Activated naive CD4-positive, alpha-beta T cell treated with anti-CD3 and anti-CD28 coated beads, Interleukin-2, amount 50 U/mL, for 24 hours (primary cell): ENCODE results near the gene PDZD11.
"Not testable (repeated sequence)": the region's sequence is repeated elsewhere in the genome, so short reads cannot be mapped to it uniquely, and the experiment has no call there.

Source experiments
- H3K27ac Mint-ChIP-seq: one replicate; pipeline ENCODE4 v1.8.0; 2021; ENCODE audit warnings: mild to moderate bottlenecking, mixed read lengths
- H3K27me3 Mint-ChIP-seq: one replicate; pipeline ENCODE4 v1.8.0; 2021; ENCODE audit warnings: mixed read lengths
- H3K36me3 Mint-ChIP-seq: one replicate; pipeline ENCODE4 v1.8.0; 2021; ENCODE audit warnings: mixed read lengths
- H3K4me1 Mint-ChIP-seq: one replicate; pipeline ENCODE4 v1.8.0; 2021; ENCODE audit warnings: mixed read lengths
- H3K4me3 Mint-ChIP-seq: one replicate; pipeline ENCODE4 v1.8.0; 2021; ENCODE audit warnings: mild to moderate bottlenecking, mixed read lengths
- H3K9me3 Mint-ChIP-seq: one replicate; pipeline ENCODE4 v1.8.0; 2021; ENCODE audit warnings: mixed read lengths

The PDZD11 gene, protein sequence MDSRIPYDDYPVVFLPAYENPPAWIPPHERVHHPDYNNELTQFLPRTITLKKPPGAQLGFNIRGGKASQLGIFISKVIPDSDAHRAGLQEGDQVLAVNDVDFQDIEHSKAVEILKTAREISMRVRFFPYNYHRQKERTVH

DNA sequence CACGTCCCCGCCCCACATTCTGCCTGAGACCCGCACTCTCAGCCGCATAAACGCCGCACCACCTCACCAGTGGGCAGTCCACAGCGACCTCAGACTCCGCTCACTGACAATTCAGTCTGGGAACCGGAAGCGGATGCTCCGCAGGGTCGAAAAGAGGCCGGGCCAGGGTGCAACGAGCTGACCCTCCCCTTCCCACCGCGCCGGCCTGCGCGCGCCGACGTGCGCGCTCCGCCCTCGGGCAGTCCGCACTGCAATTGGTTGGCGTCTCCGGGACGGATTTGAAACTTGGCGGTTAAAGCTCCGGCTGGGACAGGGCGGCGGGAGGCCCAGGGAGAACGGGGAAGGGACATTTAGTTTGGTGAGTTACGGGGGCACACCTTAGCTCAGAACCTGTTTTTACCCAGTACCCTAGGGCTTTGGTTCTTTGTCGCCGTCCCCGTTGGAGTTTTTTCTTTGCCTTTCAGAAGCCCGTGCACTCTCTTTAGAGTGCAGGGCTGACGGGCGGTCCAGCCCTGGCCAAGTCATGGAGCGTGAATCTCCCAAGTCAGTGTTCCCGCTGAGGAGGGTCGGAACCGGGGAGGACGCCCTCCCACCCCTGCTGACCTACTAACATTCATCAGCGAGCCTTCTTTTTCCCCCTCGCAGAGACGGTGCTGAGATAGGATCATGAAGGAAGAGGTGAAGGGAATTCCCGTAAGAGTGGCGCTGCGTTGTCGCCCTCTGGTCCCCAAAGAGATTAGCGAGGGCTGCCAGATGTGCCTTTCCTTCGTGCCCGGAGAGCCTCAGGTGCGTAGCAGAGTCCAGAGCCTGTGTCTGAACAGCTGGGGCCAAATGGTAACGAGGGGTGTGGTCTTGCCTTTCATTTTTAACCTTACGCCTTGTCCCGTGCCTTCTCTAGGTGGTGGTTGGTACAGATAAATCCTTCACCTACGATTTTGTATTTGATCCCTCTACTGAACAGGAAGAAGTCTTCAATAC, at the start of gene PDZD11, which contains the start of gene KIF4A:
Gene PDZD11, minus strand, starts transcription at position 135 of the 978 bp plus-strand sequence. CDS start 586 bp downstream, outside the sequence.
Gene KIF4A, plus strand, starts transcription at position 312 of the 978 bp plus-strand sequence. Its CDS starts 355 bp downstream, at position 667.
- H3K4me1 Mint-ChIP-seq = peaks cover 11% of the 10 kb centered on the region
- H3K36me3 Mint-ChIP-seq = no peaks in the 10 kb centered on the region

DNA sequence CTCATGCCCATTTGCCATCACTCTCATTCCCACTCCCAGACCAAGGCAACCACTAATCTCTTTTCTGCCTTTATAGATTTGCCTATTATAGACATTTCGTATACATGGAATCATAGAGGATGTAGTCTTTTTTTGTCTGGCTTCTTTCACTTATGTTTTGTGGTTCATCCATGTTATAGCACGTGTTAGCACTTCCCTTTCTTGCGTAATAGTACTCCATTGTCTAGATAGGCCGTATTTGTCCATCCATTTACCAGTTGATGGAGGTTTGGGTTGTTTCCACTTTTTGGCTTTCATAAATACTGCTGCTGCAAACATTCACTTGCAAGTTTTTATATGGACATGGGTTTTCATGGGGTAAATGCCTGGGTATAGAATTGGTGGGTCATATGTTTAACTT, 48.6 kb upstream of the PDZD11 start:
- H3K9me3 Mint-ChIP-seq = no peaks in the 10 kb centered on the region
- H3K4me3 Mint-ChIP-seq = no peak overlapping the region
- peaks cover 3% of the 10 kb centered on the region for H3K4me1 Mint-ChIP-seq
- H3K36me3 Mint-ChIP-seq = no peaks in the 10 kb centered on the region
- no peaks in the 10 kb centered on the region for H3K27me3 Mint-ChIP-seq
- H3K27ac Mint-ChIP-seq = no peak overlapping the region

More for the DNA sequence above, at the start of gene PDZD11, which contains the start of gene KIF4A:
- Mint-ChIP-seq H3K9me3 (no peaks in the 10 kb centered on the region), H3K4me3 (peak within 1 kb of the TSS; percentile 87), H3K27ac (peak within 1 kb of the TSS; percentile 35), H3K27me3 (no peaks in the 10 kb centered on the region)

DNA sequence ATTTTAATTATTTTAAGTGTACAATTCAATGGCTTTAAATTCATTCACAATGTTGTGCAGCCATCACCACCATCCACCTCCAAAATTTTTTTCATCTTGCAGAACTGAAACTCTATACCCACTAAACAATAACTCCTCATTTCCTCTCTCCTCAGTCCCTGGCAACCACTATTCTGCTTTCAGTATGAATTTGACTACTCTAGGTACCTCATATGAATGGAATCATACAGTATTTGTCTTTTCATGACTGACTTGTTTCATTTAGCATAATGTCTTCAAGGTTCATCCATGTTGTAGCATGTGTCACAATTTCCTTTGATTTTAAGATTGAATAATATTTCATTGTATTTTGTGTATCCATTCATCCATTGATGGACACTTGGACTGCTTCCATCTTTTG, 47.0 kb upstream of the PDZD11 start:
- H3K36me3 Mint-ChIP-seq = no peaks in the 10 kb centered on the region
- H3K27me3 Mint-ChIP-seq = no peaks in the 10 kb centered on the region
- no peak overlapping the region for H3K4me3 Mint-ChIP-seq
- no peaks in the 10 kb centered on the region for H3K9me3 Mint-ChIP-seq
- H3K27ac Mint-ChIP-seq = no peak overlapping the region
- H3K4me1 Mint-ChIP-seq = peaks cover 3% of the 10 kb centered on the region

DNA sequence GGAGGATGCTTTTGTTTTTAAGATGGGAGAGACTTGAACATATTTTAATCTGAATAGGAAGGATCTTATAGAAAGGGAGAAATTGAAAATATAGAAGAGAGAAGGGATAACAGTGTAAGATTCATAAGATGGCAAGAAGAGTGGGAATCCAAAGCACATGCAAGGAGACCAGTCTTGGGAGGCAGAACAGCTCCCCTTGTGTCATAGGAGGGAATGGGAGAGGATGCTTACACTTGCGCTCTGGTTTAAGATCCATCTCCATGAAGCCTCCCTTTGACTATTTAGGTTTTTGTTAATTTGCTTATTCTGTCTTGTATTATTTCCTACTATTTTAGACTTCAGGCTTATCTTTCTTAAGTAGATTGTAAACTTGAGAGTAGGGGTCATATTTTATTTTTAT, 42.9 kb upstream of the PDZD11 start:
- H3K27ac Mint-ChIP-seq = no peak overlapping the region
- H3K27me3 Mint-ChIP-seq = no peaks in the 10 kb centered on the region
- no peaks in the 10 kb centered on the region for H3K36me3 Mint-ChIP-seq
- H3K4me1 Mint-ChIP-seq = peaks cover 3% of the 10 kb centered on the region
- no peaks in the 10 kb centered on the region for H3K9me3 Mint-ChIP-seq
- H3K4me3 Mint-ChIP-seq = no peak overlapping the region

DNA sequence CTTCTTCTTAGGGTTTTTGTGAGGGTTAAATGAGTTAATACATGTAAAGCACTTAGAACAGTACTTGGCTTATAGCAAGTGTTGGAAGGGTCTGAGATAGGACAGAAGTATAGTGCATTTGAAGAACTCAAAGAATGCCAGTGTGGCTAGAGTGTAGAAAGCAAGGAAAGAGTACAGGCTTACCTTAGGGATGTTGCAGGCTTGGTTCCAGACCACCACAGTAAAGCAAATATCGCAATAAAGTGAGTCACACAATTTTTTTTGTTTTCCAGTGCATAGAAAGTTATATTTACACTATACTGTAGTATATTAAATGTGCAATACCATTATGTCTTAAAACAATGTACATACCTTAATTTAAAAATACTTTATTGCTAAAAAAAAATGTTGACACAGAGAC, 41.4 kb upstream of the PDZD11 start:
- no peaks in the 10 kb centered on the region for H3K4me1 Mint-ChIP-seq
- H3K4me3 Mint-ChIP-seq = no peak overlapping the region
- no peaks in the 10 kb centered on the region for H3K36me3 Mint-ChIP-seq

DNA sequence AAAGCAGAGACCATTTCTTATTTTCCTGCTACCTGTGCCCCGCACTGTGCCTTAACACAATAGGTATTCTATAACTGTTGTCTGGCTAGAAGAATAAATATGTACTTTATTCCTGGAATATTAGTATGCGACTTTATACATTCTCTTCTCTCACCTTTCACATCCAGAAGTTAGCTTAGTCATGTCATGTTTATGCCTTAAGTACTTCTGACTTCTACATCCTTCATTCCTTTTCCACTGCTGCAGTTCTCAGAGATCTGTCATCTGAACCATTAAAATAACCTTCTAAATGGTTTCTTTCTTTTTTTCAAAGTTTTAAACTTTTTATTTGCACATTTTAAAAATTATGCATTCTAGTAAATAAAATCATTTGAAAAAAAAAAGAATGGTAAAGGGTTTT, 34.6 kb upstream of the PDZD11 start:
- no peaks in the 10 kb centered on the region for H3K4me1 Mint-ChIP-seq
- no peaks in the 10 kb centered on the region for H3K36me3 Mint-ChIP-seq
- no peaks in the 10 kb centered on the region for H3K9me3 Mint-ChIP-seq
- H3K27ac Mint-ChIP-seq = peak overlapping the region; percentile 59
- H3K27me3 Mint-ChIP-seq = no peaks in the 10 kb centered on the region
- H3K4me3 Mint-ChIP-seq = no peak overlapping the region

More for the DNA sequence above, 41.4 kb upstream of the PDZD11 start:
- no peaks in the 10 kb centered on the region for H3K27me3 Mint-ChIP-seq
- no peaks in the 10 kb centered on the region for H3K9me3 Mint-ChIP-seq
- H3K27ac Mint-ChIP-seq = no peak overlapping the region

DNA sequence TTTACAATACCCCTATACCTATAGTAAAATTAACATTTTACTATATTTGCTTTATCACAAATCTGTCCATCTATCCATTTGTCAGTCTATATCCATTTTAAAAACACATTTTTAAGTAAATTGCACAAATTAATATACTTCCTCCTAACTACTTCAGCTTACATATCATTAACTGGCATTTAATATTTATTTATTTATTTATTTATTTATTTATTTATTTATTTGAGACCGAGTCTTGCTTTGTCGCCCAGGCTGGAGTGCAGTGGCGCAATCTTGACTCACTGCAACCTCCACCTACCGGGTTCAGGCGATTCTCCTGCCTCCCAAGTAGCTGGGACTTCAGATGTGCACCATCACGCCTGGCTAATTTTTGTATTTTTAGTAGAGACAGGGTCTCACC, 33.9 kb upstream of the PDZD11 start:
- not testable (repeated sequence) for H3K36me3 Mint-ChIP-seq, H3K4me3 Mint-ChIP-seq, H3K27me3 Mint-ChIP-seq, H3K27ac Mint-ChIP-seq, H3K4me1 Mint-ChIP-seq, H3K9me3 Mint-ChIP-seq

DNA sequence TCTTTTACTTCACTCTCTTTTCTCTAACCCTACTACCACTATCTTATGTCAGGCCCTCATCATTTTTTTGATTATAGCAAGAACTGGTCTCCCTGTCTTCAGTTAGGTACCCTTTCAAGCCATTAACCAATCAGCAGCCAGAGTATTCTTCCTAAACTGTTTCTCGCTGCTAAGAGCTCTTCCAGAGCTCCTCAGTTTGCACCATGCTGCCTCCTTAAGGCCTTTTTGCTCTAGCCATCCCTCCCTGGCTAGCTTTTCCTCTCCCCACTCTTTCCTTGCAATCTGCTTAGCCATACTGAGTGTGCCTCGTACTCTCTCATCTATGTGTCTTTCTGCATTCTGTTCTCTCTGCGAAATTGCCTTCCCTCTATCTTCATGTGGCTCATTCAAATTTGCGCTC, 33.1 kb upstream of the PDZD11 start:
- no peaks in the 10 kb centered on the region for H3K9me3 Mint-ChIP-seq
- no peaks in the 10 kb centered on the region for H3K27me3 Mint-ChIP-seq
- no peak overlapping the region for H3K27ac Mint-ChIP-seq
- no peak overlapping the region for H3K4me3 Mint-ChIP-seq
- H3K4me1 Mint-ChIP-seq = no peaks in the 10 kb centered on the region
- no peaks in the 10 kb centered on the region for H3K36me3 Mint-ChIP-seq

DNA sequence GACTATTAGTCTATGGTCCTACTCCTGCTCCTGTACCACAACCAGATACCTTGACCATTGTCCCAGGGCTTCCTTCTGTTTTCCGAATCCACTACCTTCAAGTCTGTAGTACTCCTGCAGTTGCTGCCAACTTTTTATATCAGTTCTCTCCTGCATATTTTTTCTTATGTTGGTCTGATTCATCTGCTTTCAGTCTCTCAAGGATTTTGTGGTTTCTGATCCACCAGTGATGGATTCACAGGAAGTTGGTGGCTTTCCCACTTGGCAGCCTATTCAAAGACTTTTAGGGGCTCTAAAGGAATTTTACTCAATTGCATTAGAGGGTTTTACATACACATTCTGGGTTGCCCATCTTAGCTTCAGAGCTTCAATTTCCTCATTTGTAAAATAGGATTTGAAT, 23.8 kb upstream of the PDZD11 start:
- no peaks in the 10 kb centered on the region for H3K36me3 Mint-ChIP-seq
- H3K9me3 Mint-ChIP-seq = no peaks in the 10 kb centered on the region
- H3K4me3 Mint-ChIP-seq = no peak overlapping the region
- H3K4me1 Mint-ChIP-seq = no peaks in the 10 kb centered on the region
- H3K27ac Mint-ChIP-seq = no peak overlapping the region
- no peaks in the 10 kb centered on the region for H3K27me3 Mint-ChIP-seq

DNA sequence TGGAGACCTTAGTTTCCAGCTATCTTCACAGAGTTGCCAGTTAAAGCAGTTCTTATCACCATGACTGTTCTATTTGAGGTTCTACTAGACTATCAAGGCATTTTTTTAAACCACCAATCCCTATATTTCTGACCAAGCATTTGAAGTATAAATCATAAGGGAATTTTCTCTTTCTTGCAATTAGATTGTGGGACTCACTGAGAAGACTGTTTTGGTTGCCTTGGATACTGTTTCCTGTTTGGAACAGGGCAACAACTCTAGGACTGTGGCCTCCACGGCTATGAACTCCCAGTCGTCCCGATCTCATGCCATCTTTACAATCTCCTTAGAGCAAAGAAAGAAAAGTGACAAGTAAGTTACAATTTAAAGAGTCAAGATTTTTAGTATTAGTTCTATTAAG, 12.0 kb upstream of the PDZD11 start:
- H3K4me1 Mint-ChIP-seq = peaks cover 4% of the 10 kb centered on the region
- H3K27me3 Mint-ChIP-seq = no peaks in the 10 kb centered on the region
- H3K36me3 Mint-ChIP-seq = no peaks in the 10 kb centered on the region
- H3K4me3 Mint-ChIP-seq = no peak overlapping the region
- no peak overlapping the region for H3K27ac Mint-ChIP-seq
- no peaks in the 10 kb centered on the region for H3K9me3 Mint-ChIP-seq

DNA sequence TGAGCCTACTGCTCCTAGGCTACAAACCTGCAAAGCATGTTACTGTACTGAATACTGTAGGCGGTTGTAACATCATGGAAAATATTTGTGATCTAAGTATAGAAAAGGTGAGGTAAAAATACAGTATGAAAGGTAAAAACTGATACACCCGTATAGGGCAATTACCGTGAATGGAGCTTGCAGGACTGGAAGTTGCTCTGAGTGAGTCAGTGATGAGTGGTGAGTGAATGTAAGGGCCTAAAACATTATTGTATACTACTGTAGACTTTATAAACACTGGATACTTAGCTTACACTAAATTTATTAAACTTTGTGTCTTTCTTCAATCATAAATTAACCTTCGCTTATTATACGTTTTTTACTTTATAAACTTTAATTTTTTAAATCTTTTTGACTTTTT, 3.9 kb upstream of the PDZD11 start:
- no peaks in the 10 kb centered on the region for H3K27me3 Mint-ChIP-seq
- no peak overlapping the region for H3K4me3 Mint-ChIP-seq
- H3K9me3 Mint-ChIP-seq = no peaks in the 10 kb centered on the region
- H3K27ac Mint-ChIP-seq = no peak overlapping the region
- H3K36me3 Mint-ChIP-seq = no peaks in the 10 kb centered on the region
- peaks cover 11% of the 10 kb centered on the region for H3K4me1 Mint-ChIP-seq

DNA sequence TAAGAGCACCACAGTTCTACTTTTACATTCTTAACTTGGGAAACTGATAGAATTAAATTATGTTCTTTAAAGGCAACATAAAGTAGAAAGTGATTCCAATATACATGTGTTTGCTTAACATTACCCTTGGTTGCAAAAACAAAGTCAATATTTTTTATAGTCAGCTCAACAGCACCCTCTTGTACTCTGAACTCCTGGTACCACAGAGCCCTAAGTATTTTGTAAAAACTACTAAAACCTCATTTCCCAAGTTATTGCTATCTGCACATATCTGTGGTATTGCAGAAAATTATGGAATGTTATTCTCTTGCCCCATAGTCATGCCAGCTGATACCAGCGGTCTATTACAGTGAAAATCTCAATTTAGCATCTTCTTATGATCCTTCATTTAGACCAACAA, 3.1 kb upstream of the PDZD11 start:
- Mint-ChIP-seq H3K4me1 (peaks cover 11% of the 10 kb centered on the region), H3K36me3 (no peaks in the 10 kb centered on the region), H3K27ac (no peak overlapping the region), H3K4me3 (no peak overlapping the region), H3K27me3 (no peaks in the 10 kb centered on the region), H3K9me3 (no peaks in the 10 kb centered on the region)

DNA sequence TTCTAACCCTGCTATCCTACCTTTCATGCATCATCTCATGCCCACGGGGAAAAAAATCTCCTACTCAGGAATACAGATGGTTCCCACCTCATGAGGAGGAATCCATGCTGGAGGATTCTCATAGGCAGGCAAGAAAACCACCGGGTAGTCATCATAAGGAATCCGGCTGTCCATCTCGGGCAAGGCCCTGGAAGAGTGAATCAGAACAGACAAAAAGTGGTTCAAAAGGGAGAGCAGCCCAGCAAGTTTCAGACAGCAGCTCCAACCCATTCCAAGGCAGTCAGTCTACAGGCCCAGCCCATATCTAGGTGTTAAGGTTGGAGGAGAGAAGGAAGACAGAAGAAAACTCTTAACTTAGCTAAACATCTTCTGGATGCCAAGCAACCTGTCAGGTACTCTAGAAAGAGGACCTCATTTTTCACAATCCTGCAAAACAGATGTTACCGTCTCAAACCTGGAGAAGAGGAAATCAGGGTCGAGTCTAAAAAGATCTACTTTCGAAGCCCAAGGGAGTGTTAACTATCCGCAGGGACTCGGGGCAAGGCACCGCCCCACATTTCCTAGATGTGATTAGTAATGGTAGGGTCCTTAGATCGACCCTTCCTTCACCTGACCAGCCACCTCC, 447 bp downstream of the PDZD11 start:
- no peaks in the 10 kb centered on the region for H3K27me3 Mint-ChIP-seq
- peak overlapping the region; percentile 87 for H3K4me3 Mint-ChIP-seq
- H3K4me1 Mint-ChIP-seq = peaks cover 11% of the 10 kb centered on the region
- peaks cover 2% of the 10 kb centered on the region for H3K36me3 Mint-ChIP-seq
- H3K9me3 Mint-ChIP-seq = no peaks in the 10 kb centered on the region
- H3K27ac Mint-ChIP-seq = peak overlapping the region; percentile 35

DNA sequence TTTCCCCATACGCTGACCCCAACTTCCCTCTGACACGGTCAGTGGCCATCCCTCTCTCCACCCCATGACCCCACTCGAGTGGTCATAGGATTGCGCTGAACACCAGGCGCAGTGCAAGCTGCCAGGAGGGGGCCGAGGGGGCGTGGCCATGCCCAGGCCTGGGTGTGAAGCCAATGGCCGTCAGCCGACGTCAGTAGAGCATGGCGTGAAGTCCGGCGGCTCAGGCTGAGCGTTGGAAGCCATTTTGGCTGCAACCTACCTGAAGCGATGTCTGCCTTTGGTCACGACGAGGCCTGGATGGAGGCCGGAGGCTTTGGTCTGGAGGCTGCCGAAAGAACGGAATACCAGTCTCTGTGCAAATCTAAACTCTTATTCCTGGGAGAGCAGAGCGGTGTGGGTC, 7.8 kb downstream of the PDZD11 start, which contains the start of gene RAB41:
Gene RAB41, plus strand, starts transcription at position 222 of the 400 bp plus-strand sequence. Its CDS starts 46 bp downstream, at position 268.
- Mint-ChIP-seq H3K4me3 (no peak within 1 kb of the TSS), H3K36me3 (peaks cover 11% of the 10 kb centered on the region), H3K4me1 (no peaks in the 10 kb centered on the region), H3K27ac (no peak within 1 kb of the TSS), H3K9me3 (no peaks in the 10 kb centered on the region), H3K27me3 (no peaks in the 10 kb centered on the region)

DNA sequence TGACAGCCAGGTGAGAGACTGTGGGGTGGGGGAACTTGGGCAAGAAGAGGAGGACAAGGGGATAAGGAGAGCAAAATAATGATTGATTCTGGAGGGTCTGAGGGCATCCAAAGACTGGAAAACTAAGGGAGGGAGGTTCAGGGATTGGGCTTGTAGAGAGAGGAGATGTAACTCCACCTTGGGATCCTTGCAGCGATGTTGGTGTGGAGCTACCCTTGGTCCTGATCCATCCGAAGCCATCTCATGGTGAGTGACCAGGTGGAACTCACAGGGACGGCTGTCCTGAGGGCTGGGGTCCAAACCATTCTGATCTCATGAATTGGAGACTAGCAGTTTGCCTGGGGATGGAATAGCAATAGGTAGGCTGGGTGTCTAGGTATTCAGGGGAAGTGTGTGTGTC, 9.2 kb downstream of the PDZD11 start:
- Mint-ChIP-seq H3K27me3 (no peaks in the 10 kb centered on the region), H3K36me3 (peaks cover 11% of the 10 kb centered on the region), H3K4me1 (no peaks in the 10 kb centered on the region), H3K4me3 (no peak overlapping the region), H3K9me3 (no peaks in the 10 kb centered on the region), H3K27ac (no peak overlapping the region)

DNA sequence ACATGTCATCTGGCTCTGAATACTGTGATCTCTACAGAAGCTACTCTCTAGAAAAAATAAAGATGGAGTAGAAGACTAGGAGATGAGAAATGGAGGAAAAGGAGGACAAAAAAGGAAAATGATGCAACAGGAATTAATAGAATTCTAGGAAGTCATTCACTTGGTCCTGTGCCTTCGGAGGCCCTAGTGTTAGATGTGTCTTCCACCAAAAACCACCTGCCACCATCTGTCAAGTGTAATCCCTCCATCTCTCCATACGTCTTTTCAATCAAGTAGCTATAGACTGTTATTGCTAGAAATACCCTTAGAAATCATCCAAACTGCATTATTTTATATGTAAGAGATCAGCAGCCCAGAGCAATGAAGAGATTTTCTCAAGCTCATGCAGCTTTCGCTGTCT, 10.6 kb downstream of the PDZD11 start:
- Mint-ChIP-seq H3K36me3 (peaks cover 9% of the 10 kb centered on the region), H3K27me3 (no peaks in the 10 kb centered on the region), H3K9me3 (no peaks in the 10 kb centered on the region), H3K4me1 (no peaks in the 10 kb centered on the region), H3K4me3 (no peak overlapping the region), H3K27ac (no peak overlapping the region)
